Activated gamma-delta T cell treated with anti-CD3 and anti-CD28 coated beads, Interleukin-2, amount 50 U/mL, for 16 hours (primary cell): ENCODE data around the gene CALCR.
"Not testable (repeated sequence)": the region's sequence is repeated elsewhere in the genome, so short reads cannot be mapped to it uniquely, and the experiment has no call there.

Experiments used
- DNase-seq: peaks from one replicate; pipeline ENCODE4 v3.0.0-alpha.2; 2020; ENCODE audit warnings: low read depth

CALCR gene

DNA sequence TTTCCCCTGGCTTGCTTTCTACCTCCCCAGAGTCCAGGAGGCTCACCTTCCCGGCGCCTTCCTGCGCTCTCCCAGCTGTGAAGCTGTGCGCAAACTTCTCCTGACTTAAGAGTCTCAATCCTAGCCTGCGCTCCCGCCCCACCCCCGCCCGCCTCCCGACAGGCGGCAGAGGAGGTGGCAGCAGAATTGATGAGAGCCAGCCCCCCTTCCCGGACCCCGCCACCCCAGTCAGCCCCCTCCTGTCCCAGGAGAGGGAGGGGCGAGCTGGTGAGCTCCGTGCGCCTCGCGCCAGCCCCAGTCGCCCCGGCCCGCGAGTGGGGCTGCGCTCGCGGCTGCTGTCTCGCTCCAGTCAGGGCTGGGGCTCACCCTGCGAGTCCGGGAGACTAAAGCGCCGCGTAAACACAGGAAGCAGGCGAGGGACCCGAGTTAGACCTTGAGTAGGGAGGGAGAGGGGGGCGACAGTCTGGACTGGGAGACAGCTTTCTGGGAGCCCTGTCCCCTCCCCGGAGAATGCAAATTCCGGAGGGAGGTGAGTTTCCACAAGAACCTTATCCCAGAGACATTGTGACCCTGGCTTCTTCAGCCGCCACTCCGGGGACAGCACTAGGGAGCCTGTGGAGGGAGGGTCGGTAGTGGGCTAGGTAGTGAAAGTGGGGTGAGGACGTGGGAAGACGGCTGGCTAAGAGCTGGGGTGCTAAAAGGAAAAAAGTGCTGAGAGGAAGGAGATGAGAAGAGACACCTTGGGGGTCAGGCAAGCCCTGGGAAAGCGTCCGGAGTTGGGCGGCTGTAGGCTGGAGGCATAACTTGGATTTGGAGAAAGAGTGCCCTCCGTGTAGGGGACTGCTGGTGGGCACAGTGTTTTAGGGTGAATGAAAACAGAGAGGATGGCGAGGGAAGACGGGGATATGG is at the start of gene CALCR:
Gene CALCR (minus strand): TSS at position 79 of the 909 bp plus-strand sequence. CDS start 87,743 bp downstream, outside the sequence.
- no peak for DNase-seq

DNA sequence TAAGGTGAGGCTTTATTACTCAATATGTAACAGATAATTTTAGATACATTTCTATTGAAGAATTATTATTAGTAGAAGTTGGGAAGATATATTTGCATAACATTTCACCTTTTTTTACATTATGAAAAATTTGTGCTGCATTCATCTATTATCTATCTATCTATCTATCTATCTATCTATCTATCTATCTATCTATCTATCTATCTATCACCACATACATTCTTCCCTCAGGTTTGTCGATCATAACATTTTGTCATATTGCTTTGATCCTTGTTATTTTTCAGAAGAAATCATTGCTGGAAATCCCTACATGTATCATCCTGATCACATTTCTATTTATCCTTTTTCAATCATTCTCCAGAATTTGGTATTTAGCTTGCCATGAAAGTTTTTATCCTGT is 49.3 kb upstream of the CALCR start:
- DNase-seq: no peak

GRCh38 chr7:93622036-93623033 is 47.8 kb upstream of the CALCR start:
- DNase-seq: no peak

GRCh38 chr7:93620864-93621263 is 46.3 kb upstream of the CALCR start:
- DNase-seq: no peak

GRCh38 chr7:93620057-93620456 is 45.5 kb upstream of the CALCR start:
- DNase-seq: no peak

GRCh38 chr7:93601363-93601762 is 26.8 kb upstream of the CALCR start:
- DNase-seq: no peak

DNA sequence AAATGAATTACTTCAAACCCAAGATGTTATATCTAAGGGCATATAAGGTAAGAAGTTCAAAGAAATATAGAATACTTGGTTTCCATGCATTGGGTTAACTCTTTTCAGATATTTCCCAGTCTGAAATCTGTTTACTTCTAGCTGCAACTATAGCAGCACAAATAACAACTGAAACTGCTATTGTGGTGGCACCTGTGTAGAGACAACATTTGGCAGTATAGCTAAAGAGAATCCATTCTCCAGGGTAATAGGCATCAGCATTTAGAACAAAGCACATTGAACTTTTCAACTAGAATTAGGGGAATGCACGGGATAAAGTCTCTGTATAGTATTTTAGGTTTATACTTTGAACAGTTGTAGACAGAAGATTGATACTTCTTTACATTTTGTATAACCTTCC is 19.7 kb upstream of the CALCR start:
- no peak for DNase-seq

- DNase-seq: no peak
Observed at GRCh38 chr7:93592588-93593266, 18.2 kb upstream of the CALCR start.

GRCh38 chr7:93591224-93592050 is 16.9 kb upstream of the CALCR start:
- not testable (repeated sequence) for DNase-seq

- not testable (repeated sequence) for DNase-seq
Observed at GRCh38 chr7:93586479-93586865, 11.9 kb upstream of the CALCR start.

GRCh38 chr7:93585694-93586478 is 11.4 kb upstream of the CALCR start:
- not testable (repeated sequence) for DNase-seq

GRCh38 chr7:93579431-93579830 is 4.9 kb upstream of the CALCR start:
- no peak for DNase-seq

GRCh38 chr7:93578762-93579161 is 4.2 kb upstream of the CALCR start:
- DNase-seq: no peak

DNA sequence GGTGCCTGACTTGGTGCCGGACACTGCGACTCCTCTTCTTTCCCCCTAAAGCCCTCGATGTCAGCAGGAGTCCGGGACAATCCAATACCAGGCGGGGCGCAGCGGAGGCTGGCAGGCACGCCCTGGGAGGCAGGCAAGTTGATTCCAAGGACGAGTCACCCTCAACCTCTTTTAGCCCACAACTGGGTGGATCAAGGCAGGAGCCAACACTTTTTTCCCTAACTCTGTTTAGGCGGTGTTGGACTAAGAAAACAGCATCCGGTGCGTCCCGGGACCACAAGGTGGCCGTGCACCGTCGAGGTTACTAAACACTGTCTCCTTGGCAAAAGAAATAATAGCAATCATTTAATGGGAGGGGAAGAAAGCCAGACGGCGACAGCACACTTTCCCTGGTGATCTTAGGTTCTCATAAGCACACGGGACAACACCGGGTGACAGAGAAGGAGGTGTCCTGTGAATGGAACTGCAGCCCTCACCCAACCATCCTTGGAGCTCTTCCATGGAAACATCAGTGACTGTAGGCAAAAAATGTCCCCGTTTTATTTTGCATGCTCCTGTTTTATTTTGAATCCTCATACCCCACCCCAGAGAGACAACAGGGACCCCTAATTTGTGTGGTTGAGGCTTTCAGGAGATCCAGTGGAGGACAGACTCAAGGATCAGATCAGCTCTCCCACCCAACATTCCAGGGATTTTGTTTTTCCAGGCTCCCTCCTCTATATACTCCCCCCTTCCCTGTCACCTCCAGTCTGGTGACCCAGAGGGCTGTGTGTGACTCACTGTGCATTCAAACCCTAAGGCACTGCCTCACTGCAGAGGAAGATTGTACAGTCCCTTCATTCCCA is 1.3 kb upstream of the CALCR start:
- DNase-seq: no peak

- no peak for DNase-seq
Observed at GRCh38 chr7:93574269-93574645, 267 bp downstream of the CALCR start.

DNA sequence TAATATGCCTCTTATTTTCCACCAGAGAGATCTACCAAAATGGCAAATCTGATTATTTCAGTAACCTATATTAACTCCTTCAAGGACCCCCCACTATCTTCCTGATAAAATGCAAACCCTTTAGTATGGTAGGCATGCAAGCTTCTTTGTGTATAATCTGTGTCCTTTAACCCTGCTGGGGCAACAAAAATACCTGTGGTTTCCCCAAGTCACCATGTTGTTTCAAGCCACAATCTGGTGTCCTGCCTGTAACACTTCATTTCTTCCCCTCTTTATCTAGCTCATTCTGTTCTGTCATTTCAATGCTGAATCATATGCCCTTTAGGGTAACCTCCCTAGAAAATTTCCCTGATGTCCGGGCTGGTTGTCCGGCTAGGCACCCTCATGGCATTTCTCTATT is 5.3 kb downstream of the CALCR start:
- no peak for DNase-seq

DNA sequence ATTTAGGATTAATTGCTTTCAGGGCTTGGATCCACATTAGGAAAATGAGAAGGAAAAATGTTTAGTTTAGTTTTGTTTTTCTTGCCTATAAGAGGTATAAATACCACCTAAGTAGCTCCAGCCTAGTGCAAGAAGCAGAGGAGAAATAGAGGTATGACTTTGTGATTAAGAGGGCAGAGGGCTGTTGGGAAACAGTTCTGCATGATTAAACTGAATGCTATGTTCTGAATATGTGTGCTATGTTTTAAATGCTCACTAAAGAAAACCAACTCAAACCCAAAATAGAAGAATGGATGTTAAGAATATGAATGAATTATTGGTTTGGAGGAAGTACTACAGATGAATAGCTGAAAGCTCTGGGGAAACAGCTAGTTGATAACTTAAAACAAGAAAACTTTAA is 7.6 kb downstream of the CALCR start:
- DNase-seq: no peak

DNA sequence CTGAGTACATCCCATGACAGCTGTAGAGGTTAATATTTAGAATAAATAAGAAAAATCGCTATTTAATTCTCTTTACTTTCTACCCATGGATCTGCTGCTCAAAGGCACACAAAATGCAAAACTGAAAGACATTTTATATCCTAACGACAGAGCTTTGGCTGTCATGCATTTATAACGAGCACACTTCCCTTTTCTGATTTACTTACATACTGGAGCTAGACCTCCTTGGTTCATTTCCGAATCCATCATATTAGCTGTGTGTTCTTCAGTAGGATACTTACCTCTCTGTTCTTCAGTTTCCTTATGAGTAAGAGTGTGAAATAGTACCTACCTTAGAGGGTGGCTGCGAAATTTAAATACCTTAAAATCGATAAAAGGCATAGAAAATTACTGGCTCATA is 10.9 kb downstream of the CALCR start:
- no peak for DNase-seq

DNA sequence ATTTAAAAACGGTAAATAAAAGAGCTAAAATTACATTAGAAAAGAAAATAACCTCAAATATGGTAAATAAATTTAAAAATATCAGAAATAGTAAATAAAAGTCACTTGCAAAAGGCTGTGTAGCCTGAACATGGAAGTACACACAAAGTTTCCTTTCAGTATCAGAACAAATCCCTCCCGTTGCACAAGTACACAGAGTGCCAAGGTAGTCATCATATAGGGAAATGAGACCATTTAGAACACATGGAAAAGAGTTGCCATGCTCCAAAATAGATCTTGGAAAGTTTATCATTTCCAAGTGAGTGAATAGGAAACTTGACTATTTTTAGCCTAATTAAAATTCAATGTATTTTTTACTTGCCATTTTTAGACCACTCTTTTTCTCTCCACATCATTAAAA is 11.6 kb downstream of the CALCR start:
- DNase-seq: no peak

- no peak for DNase-seq
Observed at GRCh38 chr7:93562106-93562505, 12.4 kb downstream of the CALCR start.
